Measurements from ENCODE around the gene GALNT16.

DNA sequence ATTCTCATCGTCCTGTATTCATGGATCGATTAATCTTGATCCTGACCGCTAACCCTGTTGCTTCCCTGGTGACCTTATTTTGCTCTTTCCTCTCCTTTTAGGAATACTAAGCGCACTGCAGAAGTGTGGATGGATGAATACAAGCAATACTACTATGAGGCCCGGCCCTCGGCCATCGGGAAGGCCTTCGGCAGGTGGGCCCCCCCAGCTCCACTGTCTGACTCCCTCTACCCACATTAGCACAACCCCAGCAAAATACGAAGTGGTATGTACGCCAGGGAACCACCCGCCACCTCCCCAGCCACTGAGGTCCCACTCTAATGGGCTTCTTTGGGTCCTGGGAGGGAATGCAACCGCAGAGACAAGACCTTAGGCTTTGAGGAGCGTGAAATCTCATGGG, 79.5 kb downstream of the GALNT16 start:
- TF ChIP-seq POLR2A (IDR thresholded peaks at IDR 0.05; ENCODE audit: low read depth, low read length) (no peak), JUN (IDR thresholded peaks at IDR 0.05; ENCODE audit: borderline replicate concordance, insufficient read depth, insufficient read length, low read depth) (no peak), EZH2 (IDR thresholded peaks at IDR 0.05; ENCODE audit: borderline replicate concordance, low read depth, low read length, severe bottlenecking) (no peak), MYC (IDR thresholded peaks at IDR 0.05; ENCODE audit: low read depth, low read length) (no peak), POLR2AphosphoS5 (IDR thresholded peaks at IDR 0.05; ENCODE audit: insufficient read depth, low read depth, low read length) (no peak), FOS (IDR thresholded peaks at IDR 0.05; ENCODE audit: borderline replicate concordance, insufficient read depth, low read length) (no peak)
- TF ChIP-seq, protein P1, sequence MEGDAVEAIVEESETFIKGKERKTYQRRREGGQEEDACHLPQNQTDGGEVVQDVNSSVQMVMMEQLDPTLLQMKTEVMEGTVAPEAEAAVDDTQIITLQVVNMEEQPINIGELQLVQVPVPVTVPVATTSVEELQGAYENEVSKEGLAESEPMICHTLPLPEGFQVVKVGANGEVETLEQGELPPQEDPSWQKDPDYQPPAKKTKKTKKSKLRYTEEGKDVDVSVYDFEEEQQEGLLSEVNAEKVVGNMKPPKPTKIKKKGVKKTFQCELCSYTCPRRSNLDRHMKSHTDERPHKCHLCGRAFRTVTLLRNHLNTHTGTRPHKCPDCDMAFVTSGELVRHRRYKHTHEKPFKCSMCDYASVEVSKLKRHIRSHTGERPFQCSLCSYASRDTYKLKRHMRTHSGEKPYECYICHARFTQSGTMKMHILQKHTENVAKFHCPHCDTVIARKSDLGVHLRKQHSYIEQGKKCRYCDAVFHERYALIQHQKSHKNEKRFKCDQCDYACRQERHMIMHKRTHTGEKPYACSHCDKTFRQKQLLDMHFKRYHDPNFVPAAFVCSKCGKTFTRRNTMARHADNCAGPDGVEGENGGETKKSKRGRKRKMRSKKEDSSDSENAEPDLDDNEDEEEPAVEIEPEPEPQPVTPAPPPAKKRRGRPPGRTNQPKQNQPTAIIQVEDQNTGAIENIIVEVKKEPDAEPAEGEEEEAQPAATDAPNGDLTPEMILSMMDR (IDR thresholded peaks at IDR 0.05; ENCODE audit: extremely low read depth in 1 of 2, insufficient read depth in 1 of 2, low read depth in 1 of 2, low read length in 2 of 2), result no peak
- TF ChIP-seq, protein P2, sequence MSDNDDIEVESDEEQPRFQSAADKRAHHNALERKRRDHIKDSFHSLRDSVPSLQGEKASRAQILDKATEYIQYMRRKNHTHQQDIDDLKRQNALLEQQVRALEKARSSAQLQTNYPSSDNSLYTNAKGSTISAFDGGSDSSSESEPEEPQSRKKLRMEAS (IDR thresholded peaks at IDR 0.05; ENCODE audit: insufficient read depth, insufficient read length), result no peak

Measured in endothelial cell of umbilical vein (primary cell).